Trophoblast cell (in vitro differentiated cells and primary cell): Measurements from ENCODE around the gene TIMM22.
"Not testable (repeated sequence)": the region's sequence is repeated elsewhere in the genome, so short reads cannot be mapped to it uniquely, and the experiment has no call there.

ENCODE experiments used
- DNase-seq, 2 donors: peaks; one replicate each; pipeline ENCODE4 v3.0.0-alpha.2; 2016
- H2AFZ ChIP-seq: 2 replicates; pipeline ENCODE4 v1.6.1; 2013; ENCODE audit warnings: low read length, moderate library complexity, mild to moderate bottlenecking; ENCODE audit not compliant: insufficient read depth, poor library complexity
- H2AK5ac ChIP-seq: 2 replicates; pipeline ENCODE4 v1.6.1; 2013; ENCODE audit warnings: mild to moderate bottlenecking, low read length
- H2BK120ac ChIP-seq: 2 replicates; pipeline ENCODE4 v1.6.1; 2013; ENCODE audit warnings: low read length, mild to moderate bottlenecking, moderate library complexity; ENCODE audit not compliant: insufficient read depth, poor library complexity
- H2BK12ac ChIP-seq: 2 replicates; pipeline ENCODE4 v1.6.1; 2013; ENCODE audit warnings: mild to moderate bottlenecking, low read length, moderate library complexity
- H2BK5ac ChIP-seq: 2 replicates; pipeline ENCODE4 v1.6.1; 2013; ENCODE audit warnings: low read length, low read depth, moderate library complexity, mild to moderate bottlenecking; ENCODE audit not compliant: poor library complexity
- H3K14ac ChIP-seq: 2 replicates; pipeline ENCODE4 v1.6.1; 2013; ENCODE audit warnings: mild to moderate bottlenecking, low read length
- H3K18ac ChIP-seq: 2 replicates; pipeline ENCODE4 v1.6.1; 2013; ENCODE audit warnings: mild to moderate bottlenecking, low read length
- H3K23ac ChIP-seq: 2 replicates; pipeline ENCODE4 v1.6.1; 2013; ENCODE audit warnings: low read length
- H3K27ac ChIP-seq: 2 replicates; pipeline ENCODE4 v1.5.1; 2013; ENCODE audit warnings: low read depth, mild to moderate bottlenecking, inconsistent platforms, low read length, moderate library complexity
- H3K27me3 ChIP-seq: 2 replicates; pipeline ENCODE4 v1.6.1; 2013; ENCODE audit warnings: inconsistent platforms, mild to moderate bottlenecking, low read length, moderate library complexity; ENCODE audit not compliant: insufficient read depth
- H3K36me3 ChIP-seq, 2 experiments: 1 replicate in 1 of 2; 2 replicates in 1 of 2; pipeline ENCODE4 v1.6.1; 2013; ENCODE audit warnings: low read length in 2 of 2, mild to moderate bottlenecking in 2 of 2, moderate library complexity in 1 of 2; ENCODE audit not compliant: insufficient read depth in 2 of 2, control insufficient read depth in 1 of 2
- H3K4ac ChIP-seq: 2 replicates; pipeline ENCODE4 v1.6.1; 2013; ENCODE audit warnings: low read depth, mild to moderate bottlenecking, low read length, moderate library complexity
- H3K4me1 ChIP-seq, 2 experiments: 1 replicate in 1 of 2; 2 replicates in 1 of 2; pipeline ENCODE4 v1.6.1; 2013; ENCODE audit warnings: low read length in 2 of 2, mild to moderate bottlenecking in 2 of 2, moderate library complexity in 1 of 2; ENCODE audit not compliant: insufficient read depth in 2 of 2, control insufficient read depth in 1 of 2
- H3K4me2 ChIP-seq: 2 replicates; pipeline ENCODE4 v1.6.1; 2013; ENCODE audit warnings: inconsistent platforms, mild to moderate bottlenecking, low read length, moderate library complexity
- H3K4me3 ChIP-seq: 2 replicates; pipeline ENCODE4 v1.5.1; 2013; ENCODE audit warnings: mild to moderate bottlenecking, low read depth, low read length, inconsistent platforms
- H3K79me1 ChIP-seq: one replicate; pipeline ENCODE4 v1.6.1; 2013; ENCODE audit warnings: low read length
- H3K79me2 ChIP-seq: 2 replicates; pipeline ENCODE4 v1.6.1; 2013; ENCODE audit warnings: low read length, mild to moderate bottlenecking; ENCODE audit not compliant: control insufficient read depth, insufficient read depth, poor library complexity
- H3K9ac ChIP-seq: 2 replicates; pipeline ENCODE4 v1.6.1; 2013; ENCODE audit warnings: mild to moderate bottlenecking, low read length
- H3K9me3 ChIP-seq: 2 replicates; pipeline ENCODE4 v1.6.1; 2013; ENCODE audit warnings: low read depth, mild to moderate bottlenecking, control low read depth, inconsistent platforms, low read length; ENCODE audit not compliant: insufficient read depth
- H4K12ac ChIP-seq: 2 replicates; pipeline ENCODE4 v1.6.1; 2013; ENCODE audit warnings: low read depth, mild to moderate bottlenecking, low read length, moderate library complexity
- H4K8ac ChIP-seq: 2 replicates; pipeline ENCODE4 v1.6.1; 2013; ENCODE audit warnings: low read depth, mild to moderate bottlenecking, low read length, moderate library complexity
- H4K91ac ChIP-seq: one replicate; pipeline ENCODE4 v1.6.1; 2013; ENCODE audit warnings: low read depth, mild to moderate bottlenecking, low read length, moderate library complexity
- WGBS: extraction: QIAGEN DNeasy Blood & Tissue Kit; methylation state at CpG from one replicate; pipeline ENCODE4 v1.1.7; 2013; ENCODE audit warnings: missing lambda C conversion rate; ENCODE audit not compliant: insufficient read length, insufficient coverage; ENCODE audit errors: extremely low coverage; 5-methylcytosine and 5-hydroxymethylcytosine counted together

Gene TIMM22

DNA sequence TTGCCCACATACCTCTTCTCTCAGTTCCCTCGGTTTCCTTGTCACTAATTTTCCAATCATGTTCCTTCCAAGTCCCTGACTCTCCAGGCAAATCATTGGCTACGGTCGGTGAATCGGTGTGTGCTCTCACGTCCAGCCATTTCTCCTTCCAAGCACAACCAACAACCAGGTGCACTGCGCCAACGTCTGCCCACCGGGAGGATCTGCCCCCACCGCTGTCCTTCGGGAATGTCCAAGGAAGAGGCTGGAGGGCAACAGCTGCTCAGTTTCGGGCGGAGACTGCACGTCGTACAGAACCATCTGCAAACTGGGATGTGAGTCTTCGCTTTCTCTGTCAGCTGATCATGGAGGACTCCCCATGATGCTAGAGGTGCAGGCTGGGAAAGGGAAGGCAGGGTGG lies 9.0 kb upstream of the TIMM22 start:
- WGBS, result no CpG with 5 or more reads among the region's 15 CpGs
- H3K4me1 ChIP-seq, result peaks cover 0 to 3% of the 10 kb centered on the region in 2 experiments

GRCh38 chr17:988561-988960 lies 8.4 kb upstream of the TIMM22 start:
- DNase-seq, result no peak
- no peak overlapping the region for H2BK12ac ChIP-seq
- no peak overlapping the region for H3K4me3 ChIP-seq
- H4K91ac ChIP-seq, result no peak overlapping the region
- H3K4me2 ChIP-seq, result no peak overlapping the region
- no peak overlapping the region for H4K12ac ChIP-seq
- no peak overlapping the region for H3K18ac ChIP-seq
- H2AFZ ChIP-seq, result no peak overlapping the region
- H2AK5ac ChIP-seq, result no peak overlapping the region
- no peak overlapping the region for H2BK5ac ChIP-seq
- no peak overlapping the region for H3K23ac ChIP-seq
- H2BK120ac ChIP-seq, result no peak overlapping the region
- H3K9ac ChIP-seq, result no peak overlapping the region
- peaks cover 1% of the 10 kb centered on the region for H3K9me3 ChIP-seq
- H3K27ac ChIP-seq, result no peak overlapping the region
- peaks cover 0 to 3% of the 10 kb centered on the region in 2 experiments for H3K4me1 ChIP-seq
- no peak overlapping the region for H3K4ac ChIP-seq
- H3K79me2 ChIP-seq, result no peaks in the 10 kb centered on the region
- H4K8ac ChIP-seq, result no peak overlapping the region
- H3K36me3 ChIP-seq, result no peaks in the 10 kb centered on the region
- H3K27me3 ChIP-seq, result no peaks in the 10 kb centered on the region
- no peak overlapping the region for H3K14ac ChIP-seq
- no peaks in the 10 kb centered on the region for H3K79me1 ChIP-seq
- no CpG with 5 or more reads among the region's 11 CpGs for WGBS

More for the DNA sequence above, 9.0 kb upstream of the TIMM22 start:
- Histone ChIP-seq H3K9ac (no peak overlapping the region), H3K4me2 (no peak overlapping the region), H3K27ac (no peak overlapping the region), H3K23ac (no peak overlapping the region), H2AFZ (no peak overlapping the region), H4K8ac (no peak overlapping the region), H3K36me3 (no peaks in the 10 kb centered on the region), H3K79me2 (no peaks in the 10 kb centered on the region), H2BK120ac (no peak overlapping the region), H3K4ac (no peak overlapping the region), H3K18ac (no peak overlapping the region), H3K9me3 (peaks cover 1% of the 10 kb centered on the region), H2BK12ac (no peak overlapping the region), H4K91ac (no peak overlapping the region), H2AK5ac (no peak overlapping the region), H3K14ac (no peak overlapping the region), H3K4me3 (no peak overlapping the region), H2BK5ac (no peak overlapping the region), H3K79me1 (no peaks in the 10 kb centered on the region), H3K27me3 (no peaks in the 10 kb centered on the region), H4K12ac (no peak overlapping the region)
- no peak for DNase-seq

GRCh38 chr17:992933-993332 lies 4.0 kb upstream of the TIMM22 start:
- Histone ChIP-seq H3K27ac (no peak overlapping the region), H3K36me3 (no peaks in the 10 kb centered on the region), H3K4ac (no peak overlapping the region), H3K9ac (no peak overlapping the region), H3K23ac (no peak overlapping the region), H3K27me3 (no peaks in the 10 kb centered on the region), H3K4me1 (peaks cover 0 to 2% of the 10 kb centered on the region in 2 experiments), H2BK120ac (no peak overlapping the region), H3K79me1 (peaks cover 6% of the 10 kb centered on the region), H4K91ac (no peak overlapping the region), H2BK5ac (no peak overlapping the region), H4K12ac (no peak overlapping the region), H2BK12ac (no peak overlapping the region), H4K8ac (no peak overlapping the region), H3K14ac (no peak overlapping the region), H3K18ac (no peak overlapping the region), H2AFZ (no peak overlapping the region), H3K9me3 (peaks cover 1% of the 10 kb centered on the region), H3K4me3 (no peak overlapping the region), H3K4me2 (no peak overlapping the region), H3K79me2 (peaks cover 5% of the 10 kb centered on the region), H2AK5ac (no peak overlapping the region)
- WGBS, result no CpG with 5 or more reads among the region's 13 CpGs
- no peak for DNase-seq

DNA sequence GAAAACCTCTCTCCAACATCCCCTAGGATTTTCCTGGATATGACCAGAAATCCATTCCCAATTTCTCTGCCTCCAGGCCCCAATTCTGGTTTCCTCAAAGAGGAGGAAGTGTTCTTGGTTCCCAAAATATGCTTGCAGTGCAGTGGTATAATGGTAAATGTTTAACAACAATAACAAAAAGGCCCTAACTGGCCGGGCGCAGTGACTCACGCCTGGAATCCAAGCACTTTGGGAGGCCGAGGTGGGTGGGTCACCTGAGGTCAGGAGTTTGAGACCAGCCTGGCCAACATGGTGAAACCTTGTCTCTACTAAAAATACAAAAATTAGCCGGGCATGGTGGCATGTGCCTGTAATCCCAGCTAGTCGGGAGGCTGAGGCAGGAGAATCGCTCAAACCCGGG lies 1.6 kb upstream of the TIMM22 start:
- not testable (repeated sequence) for H4K12ac ChIP-seq, H3K9me3 ChIP-seq

More for the DNA sequence above, 1.6 kb upstream of the TIMM22 start:
- not testable (repeated sequence) for DNase-seq, H2BK120ac ChIP-seq, H3K4me1 ChIP-seq, H3K79me1 ChIP-seq, H3K27ac ChIP-seq, H3K79me2 ChIP-seq, H2AFZ ChIP-seq, H3K18ac ChIP-seq, H3K4me2 ChIP-seq, H3K9ac ChIP-seq, H4K8ac ChIP-seq, H2AK5ac ChIP-seq, H2BK5ac ChIP-seq, H3K4me3 ChIP-seq, H3K27me3 ChIP-seq, H3K4ac ChIP-seq, H3K14ac ChIP-seq, H4K91ac ChIP-seq, H3K23ac ChIP-seq, H2BK12ac ChIP-seq
- no CpG with 5 or more reads among the region's 8 CpGs for WGBS
- peaks cover 7 to 11% of the 10 kb centered on the region in 2 experiments for H3K36me3 ChIP-seq
